ENCODE data around the gene RNF217.

RNF217 gene

DNA sequence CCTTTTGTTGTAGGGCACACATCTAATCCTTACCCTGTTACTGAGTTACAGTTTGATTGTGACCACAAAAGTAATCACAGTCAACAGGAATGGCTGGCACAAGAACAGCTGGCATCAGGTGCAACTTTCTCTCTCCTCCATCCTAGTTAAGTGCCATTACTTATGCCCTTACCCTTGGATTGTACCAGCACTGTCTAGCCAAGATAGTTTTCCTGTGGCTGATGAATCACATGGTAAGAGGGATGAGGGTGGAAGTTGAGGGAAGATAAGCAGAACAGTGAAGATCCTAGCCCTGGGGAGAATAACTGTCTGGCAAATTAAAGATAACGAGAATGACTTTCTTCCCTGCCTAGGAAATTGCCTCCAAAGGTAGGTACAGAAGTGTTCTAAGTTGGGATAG lies 42.0 kb downstream of the RNF217 start:
- no peak overlapping the region for H3K9ac ChIP-seq (ENCODE audit: low read depth, low read length, poor library complexity, severe bottlenecking)
- H3F3A ChIP-seq (ENCODE audit: low read depth) = no peaks in the 10 kb centered on the region
- H3K4me2 ChIP-seq (ENCODE audit: low read depth, low read length, poor library complexity, severe bottlenecking) = no peak overlapping the region
- H3K36me3 ChIP-seq (ENCODE audit: insufficient read depth, low read length) = no peaks in the 10 kb centered on the region
- H3K4me1 ChIP-seq (ENCODE audit: insufficient read depth, low read length, poor library complexity, severe bottlenecking) = no peaks in the 10 kb centered on the region
- H3K9me2 ChIP-seq (replicated peaks; ENCODE audit: low read depth, low read length) = no peaks in the 10 kb centered on the region
- no peak overlapping the region for H3K4me3 ChIP-seq (ENCODE audit: low read length, poor library complexity, severe bottlenecking)
- H3K9me3 ChIP-seq (ENCODE audit: insufficient read depth, low read depth, low read length) = no peaks in the 10 kb centered on the region
- no peak for TF ChIP-seq EZH2phosphoT487 (IDR thresholded peaks at IDR 0.05; ENCODE audit: borderline replicate concordance)
- H3K79me2 ChIP-seq (ENCODE audit: insufficient read depth, low read length) = no peaks in the 10 kb centered on the region
- no peaks in the 10 kb centered on the region for H4K20me1 ChIP-seq (ENCODE audit: insufficient read depth, low read length, poor library complexity, severe bottlenecking)
- H2AFZ ChIP-seq (ENCODE audit: low read length) = no peak overlapping the region
- H3K27me3 ChIP-seq (ENCODE audit: insufficient read depth, low read length, poor library complexity, severe bottlenecking) = no peaks in the 10 kb centered on the region

DNA sequence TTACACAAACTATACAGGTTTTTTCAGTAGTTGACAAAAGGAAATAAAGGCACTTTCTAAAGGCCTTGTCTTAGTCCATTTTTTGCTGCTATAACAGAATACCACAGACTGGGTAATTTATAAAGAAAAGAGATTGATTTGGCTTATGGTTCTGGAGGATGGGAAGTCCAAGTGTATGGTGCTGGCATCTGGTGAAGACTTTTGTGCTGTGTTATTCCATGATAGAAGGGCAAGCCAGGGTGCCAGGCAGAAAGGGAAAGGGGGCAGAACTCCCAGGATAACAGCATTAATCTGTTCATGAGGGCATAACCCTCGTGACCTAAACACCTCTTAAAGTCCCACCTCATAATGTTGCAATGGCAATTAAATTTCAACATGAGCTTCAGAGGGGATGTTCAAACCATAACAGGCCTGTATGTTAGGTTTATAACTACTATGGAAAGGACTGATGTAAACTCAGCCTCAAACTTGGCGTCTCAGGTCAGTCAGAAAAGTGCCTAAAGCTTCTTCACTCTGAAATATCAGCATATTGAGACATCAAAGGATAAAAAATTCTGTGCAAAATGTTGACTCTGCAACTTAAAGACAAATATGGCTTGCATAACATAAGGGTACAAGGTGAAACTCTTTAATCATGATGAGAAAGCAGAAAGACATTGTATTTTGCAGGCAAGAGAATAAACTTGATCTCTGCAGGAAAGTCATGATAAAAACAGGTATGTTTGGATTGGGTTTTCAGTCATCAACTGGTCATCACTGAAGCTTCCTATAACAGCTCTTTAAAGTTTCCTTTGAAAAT lies 42.8 kb downstream of the RNF217 start:
- TF ChIP-seq EZH2phosphoT487 (IDR thresholded peaks at IDR 0.05; ENCODE audit: borderline replicate concordance) = no peak
- TF ChIP-seq, protein P1, sequence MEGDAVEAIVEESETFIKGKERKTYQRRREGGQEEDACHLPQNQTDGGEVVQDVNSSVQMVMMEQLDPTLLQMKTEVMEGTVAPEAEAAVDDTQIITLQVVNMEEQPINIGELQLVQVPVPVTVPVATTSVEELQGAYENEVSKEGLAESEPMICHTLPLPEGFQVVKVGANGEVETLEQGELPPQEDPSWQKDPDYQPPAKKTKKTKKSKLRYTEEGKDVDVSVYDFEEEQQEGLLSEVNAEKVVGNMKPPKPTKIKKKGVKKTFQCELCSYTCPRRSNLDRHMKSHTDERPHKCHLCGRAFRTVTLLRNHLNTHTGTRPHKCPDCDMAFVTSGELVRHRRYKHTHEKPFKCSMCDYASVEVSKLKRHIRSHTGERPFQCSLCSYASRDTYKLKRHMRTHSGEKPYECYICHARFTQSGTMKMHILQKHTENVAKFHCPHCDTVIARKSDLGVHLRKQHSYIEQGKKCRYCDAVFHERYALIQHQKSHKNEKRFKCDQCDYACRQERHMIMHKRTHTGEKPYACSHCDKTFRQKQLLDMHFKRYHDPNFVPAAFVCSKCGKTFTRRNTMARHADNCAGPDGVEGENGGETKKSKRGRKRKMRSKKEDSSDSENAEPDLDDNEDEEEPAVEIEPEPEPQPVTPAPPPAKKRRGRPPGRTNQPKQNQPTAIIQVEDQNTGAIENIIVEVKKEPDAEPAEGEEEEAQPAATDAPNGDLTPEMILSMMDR (conservative IDR thresholded peaks at IDR 0.05; ENCODE audit: low read length) = no peak
- Histone ChIP-seq H3K27me3 (ENCODE audit: insufficient read depth, low read length, poor library complexity, severe bottlenecking) (no peaks in the 10 kb centered on the region), H3K36me3 (ENCODE audit: insufficient read depth, low read length) (no peaks in the 10 kb centered on the region), H3F3A (ENCODE audit: low read depth) (no peaks in the 10 kb centered on the region), H3K9ac (ENCODE audit: low read depth, low read length, poor library complexity, severe bottlenecking) (no peak overlapping the region), H3K9me2 (replicated peaks; ENCODE audit: low read depth, low read length) (no peaks in the 10 kb centered on the region), H2AFZ (ENCODE audit: low read length) (no peak overlapping the region), H3K4me3 (ENCODE audit: low read length, poor library complexity, severe bottlenecking) (no peak overlapping the region), H3K79me2 (ENCODE audit: insufficient read depth, low read length) (no peaks in the 10 kb centered on the region), H3K4me1 (ENCODE audit: insufficient read depth, low read length, poor library complexity, severe bottlenecking) (no peaks in the 10 kb centered on the region), H4K20me1 (ENCODE audit: insufficient read depth, low read length, poor library complexity, severe bottlenecking) (no peaks in the 10 kb centered on the region), H3K4me2 (ENCODE audit: low read depth, low read length, poor library complexity, severe bottlenecking) (no peak overlapping the region), H3K9me3 (ENCODE audit: insufficient read depth, low read depth, low read length) (no peaks in the 10 kb centered on the region)

DNA sequence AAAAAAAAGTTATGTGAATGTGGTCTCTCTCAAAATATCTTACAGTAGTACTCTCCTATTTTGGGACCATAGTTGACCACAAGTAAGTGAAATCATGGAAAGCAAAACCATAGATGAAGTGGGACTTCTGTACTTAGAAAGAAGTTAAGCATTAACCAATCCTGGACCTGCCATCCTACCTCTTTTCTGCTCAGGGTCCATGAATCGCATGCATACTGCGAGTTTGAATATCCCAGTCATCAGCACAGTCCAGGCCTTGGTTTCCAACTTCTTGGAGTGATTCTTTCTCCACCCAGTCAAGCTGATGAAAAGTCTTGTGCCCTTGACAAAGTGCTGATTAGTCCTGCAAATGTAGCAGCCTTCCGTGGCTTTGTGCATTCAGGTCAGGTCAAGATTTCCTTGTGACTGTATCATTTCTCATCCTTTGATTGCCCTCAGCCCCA lies 46.0 kb downstream of the RNF217 start:
- Histone ChIP-seq H4K20me1 (ENCODE audit: insufficient read depth, low read length, poor library complexity, severe bottlenecking) (no peaks in the 10 kb centered on the region), H3K27me3 (ENCODE audit: insufficient read depth, low read length, poor library complexity, severe bottlenecking) (no peaks in the 10 kb centered on the region), H3K4me2 (ENCODE audit: low read depth, low read length, poor library complexity, severe bottlenecking) (no peak overlapping the region), H3K79me2 (ENCODE audit: insufficient read depth, low read length) (no peaks in the 10 kb centered on the region), H3K9me2 (replicated peaks; ENCODE audit: low read depth, low read length) (no peaks in the 10 kb centered on the region), H3K9ac (ENCODE audit: low read depth, low read length, poor library complexity, severe bottlenecking) (no peak overlapping the region), H3K4me3 (ENCODE audit: low read length, poor library complexity, severe bottlenecking) (no peak overlapping the region), H3F3A (ENCODE audit: low read depth) (no peaks in the 10 kb centered on the region), H3K36me3 (ENCODE audit: insufficient read depth, low read length) (no peaks in the 10 kb centered on the region), H3K4me1 (ENCODE audit: insufficient read depth, low read length, poor library complexity, severe bottlenecking) (no peaks in the 10 kb centered on the region), H3K9me3 (ENCODE audit: insufficient read depth, low read depth, low read length) (no peaks in the 10 kb centered on the region), H2AFZ (ENCODE audit: low read length) (no peak overlapping the region)
- TF ChIP-seq, protein P1 (conservative IDR thresholded peaks at IDR 0.05; ENCODE audit: low read length) = no peak
- TF ChIP-seq EZH2phosphoT487 (IDR thresholded peaks at IDR 0.05; ENCODE audit: borderline replicate concordance) = no peak

DNA sequence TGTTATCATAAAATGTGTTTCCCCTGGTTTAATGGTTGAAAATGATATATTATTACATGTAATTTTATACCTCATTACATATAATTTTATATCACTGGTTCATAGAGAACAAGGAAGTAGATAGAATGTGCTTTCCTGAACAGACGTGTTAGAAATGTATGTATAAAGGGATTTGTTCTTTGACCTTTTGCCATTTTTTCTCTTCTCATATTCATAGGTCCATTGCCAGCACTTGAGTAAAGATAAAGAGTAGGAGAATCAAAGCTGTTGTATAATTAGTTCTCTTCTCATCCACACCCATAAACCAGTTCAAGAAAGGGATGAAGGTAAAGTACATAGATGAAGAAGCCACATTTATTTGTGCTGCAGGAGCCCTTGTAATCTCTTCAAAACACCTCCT lies 46.7 kb downstream of the RNF217 start:
- no peak for TF ChIP-seq EZH2phosphoT487 (IDR thresholded peaks at IDR 0.05; ENCODE audit: borderline replicate concordance)
- TF ChIP-seq, protein P1 (conservative IDR thresholded peaks at IDR 0.05; ENCODE audit: low read length) = no peak
- Histone ChIP-seq H3K79me2 (ENCODE audit: insufficient read depth, low read length) (no peaks in the 10 kb centered on the region), H3K9ac (ENCODE audit: low read depth, low read length, poor library complexity, severe bottlenecking) (no peak overlapping the region), H3F3A (ENCODE audit: low read depth) (no peaks in the 10 kb centered on the region), H3K9me2 (replicated peaks; ENCODE audit: low read depth, low read length) (no peaks in the 10 kb centered on the region), H4K20me1 (ENCODE audit: insufficient read depth, low read length, poor library complexity, severe bottlenecking) (no peaks in the 10 kb centered on the region), H3K4me2 (ENCODE audit: low read depth, low read length, poor library complexity, severe bottlenecking) (no peak overlapping the region), H3K4me1 (ENCODE audit: insufficient read depth, low read length, poor library complexity, severe bottlenecking) (no peaks in the 10 kb centered on the region), H3K36me3 (ENCODE audit: insufficient read depth, low read length) (no peaks in the 10 kb centered on the region), H3K27me3 (ENCODE audit: insufficient read depth, low read length, poor library complexity, severe bottlenecking) (no peaks in the 10 kb centered on the region), H3K9me3 (ENCODE audit: insufficient read depth, low read depth, low read length) (no peaks in the 10 kb centered on the region), H2AFZ (ENCODE audit: low read length) (no peak overlapping the region), H3K4me3 (ENCODE audit: low read length, poor library complexity, severe bottlenecking) (no peak overlapping the region)

Data from Loucy (cell line).